PFSK-1 (cell line): Measurements from ENCODE around the gene EPM2AIP1.

Experiments
- FOXP2 ChIP-seq: optimal IDR thresholded peaks from 2 replicates; pipeline ENCODE3; 2011; ENCODE audit warnings: borderline replicate concordance, control low read depth, inconsistent platforms; ENCODE audit not compliant: insufficient read depth; ENCODE audit errors: extremely low read length, extremely low read depth
- POLR2AphosphoS5 ChIP-seq: IDR thresholded peaks from 2 replicates; pipeline ENCODE4 v1.6.1; 2012; ENCODE audit warnings: low read depth, mild to moderate bottlenecking, control low read depth, low read length, moderate library complexity
- REST ChIP-seq, 2 experiments: IDR thresholded peaks; 2 replicates each; pipeline versions ENCODE4 v1.6.1 to v1.8.0; 2011 to 2012; ENCODE audit warnings: low read depth in 2 of 2, low read length in 2 of 2, control low read depth in 1 of 2, inconsistent platforms in 1 of 2, mild to moderate bottlenecking in 1 of 2, moderate library complexity in 1 of 2; ENCODE audit not compliant: insufficient read depth in 1 of 2
- SIN3A ChIP-seq: IDR thresholded peaks from 2 replicates; pipeline ENCODE4 v1.6.1; 2012; ENCODE audit warnings: mild to moderate bottlenecking, low read length, moderate library complexity, borderline replicate concordance; ENCODE audit not compliant: insufficient read depth
- TAF1 ChIP-seq: IDR thresholded peaks from 2 replicates; pipeline ENCODE4 v1.6.1; 2012; ENCODE audit warnings: low read length, control low read depth, borderline replicate concordance; ENCODE audit not compliant: insufficient read depth

Gene EPM2AIP1

GRCh38 chr3:36959821-36960220 lies 33.1 kb downstream of the EPM2AIP1 start:
- TF ChIP-seq SIN3A: no peak
- no peak for TF ChIP-seq POLR2AphosphoS5
- TF ChIP-seq REST (IDR thresholded peaks at IDR 0.05; ENCODE audit: insufficient read depth in 1 of 2, low read depth in 2 of 2, low read length in 2 of 2): no peak
- no peak for TF ChIP-seq TAF1

- TF ChIP-seq FOXP2 (no peak), TAF1 (no peak), REST (IDR thresholded peaks at IDR 0.05; ENCODE audit: insufficient read depth in 1 of 2, low read depth in 2 of 2, low read length in 2 of 2) (no peak), POLR2AphosphoS5 (no peak), SIN3A (no peak)
Measured at GRCh38 chr3:36957862-36958686, 34.9 kb downstream of the EPM2AIP1 start.

DNA sequence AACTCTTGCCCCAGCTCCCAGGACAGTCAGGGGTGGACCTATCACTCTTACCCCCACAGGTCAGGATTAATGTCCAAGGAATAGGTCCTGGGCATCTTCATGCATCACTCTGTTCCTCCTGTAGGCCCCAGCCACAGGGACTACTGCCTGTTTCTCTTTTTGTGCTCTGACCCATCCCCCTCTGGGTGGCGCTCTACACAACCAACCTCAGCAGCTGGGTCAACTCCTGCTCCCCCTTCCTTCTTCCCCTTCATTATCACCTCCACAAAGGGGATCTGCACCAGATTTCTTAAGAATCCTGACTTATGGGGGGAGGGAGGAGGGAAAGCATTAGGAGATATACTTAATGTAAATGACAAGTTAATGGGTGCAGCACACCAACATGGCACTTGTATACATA lies 35.9 kb downstream of the EPM2AIP1 start:
- no peak for TF ChIP-seq TAF1
- TF ChIP-seq SIN3A: no peak
- no peak for TF ChIP-seq FOXP2
- TF ChIP-seq REST (IDR thresholded peaks at IDR 0.05; ENCODE audit: insufficient read depth in 1 of 2, low read depth in 2 of 2, low read length in 2 of 2): no peak
- TF ChIP-seq POLR2AphosphoS5: no peak

DNA sequence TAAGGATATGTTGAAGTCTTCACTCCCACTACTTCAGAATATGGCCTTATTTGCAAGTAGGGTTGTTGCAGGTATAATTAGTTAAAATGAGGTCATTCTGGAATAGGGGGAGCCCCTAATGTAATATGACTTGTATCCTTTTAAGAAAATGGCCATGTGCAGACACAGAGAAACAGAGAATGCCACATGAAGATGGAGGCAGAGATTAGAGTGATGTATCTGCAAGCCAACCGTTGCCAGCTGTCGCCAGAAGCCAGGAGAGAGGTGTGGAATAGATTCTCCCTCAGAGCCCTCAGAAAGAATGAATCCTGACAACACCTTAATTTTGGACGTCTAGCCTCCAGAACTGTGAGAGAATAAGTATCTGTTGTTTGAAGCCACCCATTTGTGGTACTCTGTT lies 36.8 kb downstream of the EPM2AIP1 start:
- TF ChIP-seq TAF1 (no peak), FOXP2 (no peak), POLR2AphosphoS5 (no peak), REST (IDR thresholded peaks at IDR 0.05; ENCODE audit: insufficient read depth in 1 of 2, low read depth in 2 of 2, low read length in 2 of 2) (no peak), SIN3A (no peak)
